Lung (tissue), 12 donors: ENCODE results near the gene NME5. TPM values are rescaled to one million over a fixed set of nuclear protein-coding genes. Genes with fewer than 3 reads are reported as not detected.

ENCODE experiments used
- ATAC-seq: fragments of 200-7000 bp; cut with Tn5 transposase; one replicate; pipeline ENCODE4 v1.9.1; 2020; ENCODE audit warnings: moderate number of reproducible peaks; ENCODE audit not compliant: insufficient read depth, low FRiP score
- DNase-seq, 3 donors: peaks; one replicate each; pipeline ENCODE4 v3.0.0-alpha.2; 2013 to 2017
- H3K27ac ChIP-seq, 2 donors: one replicate each; pipeline ENCODE4 v1.5.1; 2013; ENCODE audit warnings: mild to moderate bottlenecking in 2 of 2, moderate library complexity in 2 of 2, control low read depth in 1 of 2, inconsistent platforms in 1 of 2, low read depth in 1 of 2, low read length in 1 of 2
- H3K27me3 ChIP-seq, 3 donors: one replicate each; pipeline ENCODE4 v1.5.1; 2013; ENCODE audit warnings: low read length in 2 of 3; ENCODE audit not compliant: control insufficient read depth in 3 of 3, insufficient read depth in 3 of 3
- H3K36me3 ChIP-seq, 4 donors: one replicate each; pipeline ENCODE4 v1.5.1; 2013; ENCODE audit warnings: low read length in 4 of 4, mild to moderate bottlenecking in 1 of 4, moderate library complexity in 1 of 4; ENCODE audit not compliant: control insufficient read depth in 4 of 4, insufficient read depth in 4 of 4
- H3K4me1 ChIP-seq, 5 donors: one replicate each; pipeline ENCODE4 v1.5.1; 2013; ENCODE audit warnings: low read length in 5 of 5, mild to moderate bottlenecking in 2 of 5, moderate library complexity in 1 of 5; ENCODE audit not compliant: control insufficient read depth in 5 of 5, insufficient read depth in 5 of 5
- H3K4me3 ChIP-seq: one replicate; pipeline ENCODE4 v1.5.1; 2013; ENCODE audit warnings: mild to moderate bottlenecking, control low read depth, moderate library complexity
- H3K9ac ChIP-seq, 2 donors: one replicate each; pipeline ENCODE4 v1.5.1; 2013; ENCODE audit warnings: low read length in 2 of 2, control low read depth in 1 of 2; ENCODE audit not compliant: insufficient read depth in 1 of 2
- H3K9me3 ChIP-seq, 4 donors: one replicate each; pipeline ENCODE4 v1.5.1; 2013; ENCODE audit warnings: low read length in 3 of 4, mild to moderate bottlenecking in 1 of 4, moderate library complexity in 1 of 4; ENCODE audit not compliant: control insufficient read depth in 4 of 4, insufficient read depth in 3 of 4
- WGBS, 2 donors: extraction: QIAGEN DNeasy Blood & Tissue Kit; methylation state at CpG; one replicate each; pipeline ENCODE4 v1.1.7; 2013; 5-methylcytosine and 5-hydroxymethylcytosine counted together
- polyA plus RNA-seq, 2 donors: library from polyadenylated mRNA; stranded (reverse); fragments of 200-250 nt; gene quantifications; one replicate each; pipeline ENCODE4 v1.2.1, GENCODE V29; 2013
- total RNA-seq, 2 donors: library from RNA; depleted of rRNA in 1 of 2; stranded (reverse); fragments of >200 nt in 1 of 2; gene quantifications; one replicate each; pipeline ENCODE4 v1.2.1, GENCODE V29; 2014 to 2021
- TF ChIP-seq, protein P1 (sequence below): IDR thresholded peaks from 2 replicates; pipeline ENCODE4 v1.5.1; 2012; ENCODE audit warnings: mild to moderate bottlenecking; ENCODE audit errors: control extremely low read depth, extremely low read depth
- donor health status: control.
- donor health status: control.
- donor health status: Bipolar disorder and iron deficiency.
- donor health status: healthy.
- donor health status: DM: yes; HTN: yes; CAD: no.

Gene NME5
- total and polyA plus RNA-seq, 4 donors, result 9.6 to 15.8 (median 12.9) TPM

DNA sequence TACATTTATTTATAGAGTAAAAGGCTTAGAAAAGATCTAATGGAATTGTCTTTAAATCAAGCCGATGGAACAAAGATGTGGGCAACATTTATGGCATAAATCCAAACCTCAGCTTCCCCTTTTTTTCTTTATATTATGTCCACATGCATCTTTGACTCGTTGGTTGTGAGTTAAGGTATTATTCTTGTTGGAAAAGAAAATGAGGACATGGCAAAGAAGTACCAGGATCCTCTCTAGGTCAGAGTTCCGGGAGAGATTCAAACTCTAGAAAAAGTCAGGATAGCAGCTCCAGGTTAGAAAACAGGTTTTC, 508 bp upstream of the NME5 start:
- Histone ChIP-seq H3K9ac (no peak overlapping the region), H3K27ac (no peak overlapping the region), H3K4me1 (peaks cover 0 to 3% (median 0%) of the 10 kb centered on the region in 5 donors), H3K9me3 (no peaks in the 10 kb centered on the region), H3K27me3 (no peaks in the 10 kb centered on the region), H3K36me3 (no peaks in the 10 kb centered on the region), H3K4me3 (no peak overlapping the region)
- no peak for ATAC-seq
- WGBS, 2 donors, result 36 to 53% methylated on average over 3 of the region's 3 CpGs
- TF ChIP-seq, protein P1, sequence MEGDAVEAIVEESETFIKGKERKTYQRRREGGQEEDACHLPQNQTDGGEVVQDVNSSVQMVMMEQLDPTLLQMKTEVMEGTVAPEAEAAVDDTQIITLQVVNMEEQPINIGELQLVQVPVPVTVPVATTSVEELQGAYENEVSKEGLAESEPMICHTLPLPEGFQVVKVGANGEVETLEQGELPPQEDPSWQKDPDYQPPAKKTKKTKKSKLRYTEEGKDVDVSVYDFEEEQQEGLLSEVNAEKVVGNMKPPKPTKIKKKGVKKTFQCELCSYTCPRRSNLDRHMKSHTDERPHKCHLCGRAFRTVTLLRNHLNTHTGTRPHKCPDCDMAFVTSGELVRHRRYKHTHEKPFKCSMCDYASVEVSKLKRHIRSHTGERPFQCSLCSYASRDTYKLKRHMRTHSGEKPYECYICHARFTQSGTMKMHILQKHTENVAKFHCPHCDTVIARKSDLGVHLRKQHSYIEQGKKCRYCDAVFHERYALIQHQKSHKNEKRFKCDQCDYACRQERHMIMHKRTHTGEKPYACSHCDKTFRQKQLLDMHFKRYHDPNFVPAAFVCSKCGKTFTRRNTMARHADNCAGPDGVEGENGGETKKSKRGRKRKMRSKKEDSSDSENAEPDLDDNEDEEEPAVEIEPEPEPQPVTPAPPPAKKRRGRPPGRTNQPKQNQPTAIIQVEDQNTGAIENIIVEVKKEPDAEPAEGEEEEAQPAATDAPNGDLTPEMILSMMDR, result no peak
- no peak for DNase-seq

DNA sequence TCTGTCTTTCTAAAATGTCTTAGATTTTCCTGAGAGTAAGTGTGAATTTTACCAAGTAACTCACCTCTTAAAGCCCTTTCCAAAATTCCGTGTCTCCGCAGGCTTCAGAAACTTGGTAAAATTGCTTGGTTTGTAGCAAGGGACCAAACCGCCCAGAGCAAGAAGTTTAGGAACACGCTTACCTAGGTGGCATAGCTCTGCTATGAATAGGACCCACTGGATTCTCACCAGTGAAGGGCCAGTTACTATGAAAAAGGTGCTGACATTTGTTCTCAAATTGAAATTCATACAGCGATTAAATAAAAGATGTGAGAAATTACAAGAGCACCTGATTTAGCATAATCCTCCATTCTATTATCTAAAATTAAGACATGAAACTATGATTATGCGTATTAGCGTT, 6.7 kb downstream of the NME5 start:
- 92 to 94% methylated on average over 7 of the region's 7 CpGs for WGBS, 2 donors
- H3K4me3 ChIP-seq, result no peak overlapping the region
- no peak for ATAC-seq

DNA sequence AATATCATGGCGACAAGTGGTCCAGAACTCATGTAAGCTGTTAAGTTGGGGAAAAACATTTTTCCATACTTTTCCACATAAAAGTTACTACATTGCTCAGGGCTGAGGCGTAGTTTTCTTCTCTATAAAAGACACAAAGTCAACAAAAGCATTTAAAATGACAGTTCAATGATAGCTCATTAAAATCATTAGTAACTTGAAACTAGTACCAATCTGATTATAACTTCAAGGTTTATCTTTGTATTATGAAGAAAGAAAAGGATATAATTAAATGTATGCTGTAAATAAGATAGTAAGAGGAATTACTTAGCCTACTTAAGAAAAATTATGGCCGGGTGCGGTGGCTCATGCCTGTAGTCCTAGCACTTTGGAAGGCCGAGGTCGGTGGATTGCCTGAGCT, 9.9 kb downstream of the NME5 start:
- no peak overlapping the region for H3K9ac ChIP-seq
- H3K27ac ChIP-seq, result no peak overlapping the region
- TF ChIP-seq, protein P1, result no peak
- H3K9me3 ChIP-seq, result no peaks in the 10 kb centered on the region
- no peaks in the 10 kb centered on the region for H3K4me1 ChIP-seq
- whole genome bisulfite sequencing, 2 donors, result 91 to 96% methylated on average over 6 of the region's 6 CpGs
- H3K36me3 ChIP-seq, result no peaks in the 10 kb centered on the region
- ATAC-seq, result no peak
- no peak overlapping the region for H3K4me3 ChIP-seq
- no peaks in the 10 kb centered on the region for H3K27me3 ChIP-seq
- DNase-seq, result no peak

More for the DNA sequence above, 6.7 kb downstream of the NME5 start:
- Histone ChIP-seq H3K9ac (no peak overlapping the region), H3K4me1 (no peaks in the 10 kb centered on the region), H3K9me3 (no peaks in the 10 kb centered on the region), H3K27ac (no peak overlapping the region), H3K36me3 (no peaks in the 10 kb centered on the region), H3K27me3 (no peaks in the 10 kb centered on the region)
- TF ChIP-seq, protein P1, result no peak
- no peak for DNase-seq

DNA sequence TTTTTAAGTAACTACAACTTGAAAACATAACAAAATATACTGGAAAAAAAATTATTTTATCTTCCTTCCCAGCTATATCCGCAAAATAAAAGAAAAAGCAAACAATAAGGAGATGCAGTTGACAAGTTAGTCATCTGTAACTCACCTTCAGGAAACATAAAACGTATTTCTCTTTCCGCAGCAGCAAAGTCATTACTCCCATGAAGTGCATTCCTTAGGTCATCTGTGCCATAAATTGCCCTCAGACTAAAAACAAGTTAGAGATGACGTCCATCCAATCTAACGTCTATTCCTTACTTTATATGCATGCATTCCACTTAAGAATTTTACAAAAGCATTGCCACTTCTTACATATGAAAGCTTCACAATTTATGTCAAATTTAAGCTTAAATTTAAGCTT, 10.9 kb downstream of the NME5 start:
- Histone ChIP-seq H3K27ac (no peak overlapping the region), H3K9ac (no peak overlapping the region), H3K4me3 (no peak overlapping the region), H3K36me3 (no peaks in the 10 kb centered on the region), H3K9me3 (no peaks in the 10 kb centered on the region), H3K27me3 (no peaks in the 10 kb centered on the region), H3K4me1 (no peaks in the 10 kb centered on the region)
- ATAC-seq, result no peak
- WGBS, 2 donors, result 42 to 57% methylated on average over 5 of the region's 5 CpGs
- no peak for DNase-seq
- TF ChIP-seq, protein P1, result no peak
